HG02885 (cell line): ENCODE data around the gene TIMP3.
"Not testable (repeated sequence)": the region's sequence is repeated elsewhere in the genome, so short reads cannot be mapped to it uniquely, and the experiment has no call there.

Source experiments
- ATAC-seq: cut with Tn5 transposase; IDR thresholded peaks from one replicate; pipeline ENCODE4 v1.9.1; 2021; ENCODE audit warnings: mild to moderate bottlenecking; ENCODE audit not compliant: unreplicated experiment, poor library complexity

Gene TIMP3

GRCh38 chr22:32801537-32802236, at the start of gene TIMP3:
TIMP3 (plus strand) TSS chr22:32801705; CDS start chr22:32802002, 297 bp downstream.
- ATAC-seq, result no peak

- no peak for ATAC-seq
Observed at GRCh38 chr22:32752326-32752725, 49.2 kb upstream of the TIMP3 start.

- no peak for ATAC-seq
Observed at GRCh38 chr22:32752816-32753520, 48.5 kb upstream of the TIMP3 start.

- ATAC-seq, result no peak
Observed at GRCh38 chr22:32753591-32753990, 47.9 kb upstream of the TIMP3 start.

GRCh38 chr22:32754413-32755041, 47.0 kb upstream of the TIMP3 start:
- no peak for ATAC-seq

GRCh38 chr22:32757086-32757762, 44.3 kb upstream of the TIMP3 start:
- not testable (repeated sequence) for ATAC-seq

- no peak for ATAC-seq
Observed at GRCh38 chr22:32758866-32759385, 42.6 kb upstream of the TIMP3 start.

GRCh38 chr22:32760396-32760795, 41.1 kb upstream of the TIMP3 start:
- ATAC-seq, result no peak

- ATAC-seq, result no peak
Observed at GRCh38 chr22:32760815-32761214, 40.7 kb upstream of the TIMP3 start.

- no peak for ATAC-seq
Observed at GRCh38 chr22:32761251-32761903, 40.1 kb upstream of the TIMP3 start.

- no peak for ATAC-seq
Observed at GRCh38 chr22:32764330-32765131, 37.0 kb upstream of the TIMP3 start.

GRCh38 chr22:32765132-32765618, 36.3 kb upstream of the TIMP3 start:
- no peak for ATAC-seq

GRCh38 chr22:32771756-32772155, 29.7 kb upstream of the TIMP3 start:
- no peak for ATAC-seq

- no peak for ATAC-seq
Observed at GRCh38 chr22:32775957-32776356, 25.5 kb upstream of the TIMP3 start.

- no peak for ATAC-seq
Observed at GRCh38 chr22:32776397-32776796, 25.1 kb upstream of the TIMP3 start.

- ATAC-seq, result no peak
Observed at GRCh38 chr22:32776802-32777201, 24.7 kb upstream of the TIMP3 start.

GRCh38 chr22:32777987-32778386, 23.5 kb upstream of the TIMP3 start:
- ATAC-seq, result no peak

GRCh38 chr22:32780726-32781310, 20.7 kb upstream of the TIMP3 start:
- no peak for ATAC-seq

GRCh38 chr22:32781695-32782094, 19.8 kb upstream of the TIMP3 start:
- no peak for ATAC-seq
